H1 (cell line): ENCODE measurements around the gene OLAH. TPM values are rescaled to one million over a fixed set of nuclear protein-coding genes. Genes with fewer than 3 reads are reported as not detected.

Source experiments
- CEBPB ChIP-seq: IDR thresholded peaks from 2 replicates; pipeline ENCODE4 v1.6.1; 2012; ENCODE audit warnings: low read depth, low read length
- CHD7 ChIP-seq: fragments of 300-600 bp; sonication (generic); IDR thresholded peaks from 2 replicates; pipeline ENCODE4 v1.7.1; 2012; ENCODE audit warnings: low read length, moderate library complexity, mild to moderate bottlenecking, inconsistent platforms; ENCODE audit not compliant: insufficient replicate concordance
- CTBP2 ChIP-seq: IDR thresholded peaks from 2 replicates; pipeline ENCODE4 v1.7.0; 2011; ENCODE audit warnings: borderline replicate concordance, mild to moderate bottlenecking, moderate library complexity, mixed read lengths, low read length; ENCODE audit not compliant: insufficient read depth, insufficient read length
- FOSL1 ChIP-seq: IDR thresholded peaks from 2 replicates; pipeline ENCODE4 v1.6.1; 2011; ENCODE audit warnings: mild to moderate bottlenecking, low read depth, low read length, moderate library complexity; ENCODE audit not compliant: insufficient read depth
- GABPA ChIP-seq: IDR thresholded peaks from 2 replicates; pipeline ENCODE4 v1.6.1; 2011; ENCODE audit warnings: mild to moderate bottlenecking, low read length, moderate library complexity, borderline replicate concordance; ENCODE audit not compliant: insufficient read depth
- GTF2F1 ChIP-seq: IDR thresholded peaks from 2 replicates; pipeline ENCODE4 v1.6.1; 2012; ENCODE audit warnings: low read depth, low read length, improper control_type of control experiment, borderline replicate concordance
- KDM1A ChIP-seq: fragments of 200-600, 300-600 bp; sonication (generic); IDR thresholded peaks from 2 replicates; pipeline ENCODE4 v1.7.1; 2016; ENCODE audit warnings: mild to moderate bottlenecking, low read length, borderline replicate concordance
- KDM5A ChIP-seq: fragments of 200-600 bp; IDR thresholded peaks from 2 replicates; pipeline ENCODE4 v1.7.1; 2012; ENCODE audit warnings: mild to moderate bottlenecking, low read length, inconsistent platforms, mixed read lengths
- PHF8 ChIP-seq: fragments of 200-600 bp; sonication (generic); conservative IDR thresholded peaks from 2 replicates; pipeline ENCODE4 v1.7.1; 2012; ENCODE audit warnings: low read depth, mild to moderate bottlenecking, inconsistent platforms, low read length, moderate library complexity
- POLR2AphosphoS5 ChIP-seq: IDR thresholded peaks from 2 replicates; pipeline ENCODE4 v1.6.1; 2011; ENCODE audit warnings: low read depth, low read length
- RAD21 ChIP-seq, 2 experiments: IDR thresholded peaks in 1 of 2; conservative IDR thresholded peaks in 1 of 2; 2 replicates each; pipeline ENCODE4 v1.6.1; 2011; ENCODE audit warnings: low read depth in 2 of 2, low read length in 2 of 2, improper control_type of control experiment in 1 of 2, inconsistent platforms in 1 of 2, mild to moderate bottlenecking in 1 of 2, moderate library complexity in 1 of 2
- polyA plus RNA-seq, 7 experiments: library from polyadenylated mRNA; depleted of rRNA in 3 of 7; stranded (reverse) in 5 of 7; unstranded in 2 of 7; fragments of >200 nt in 5 of 7; fragments of 200-250 nt in 2 of 7; gene quantifications; 1 replicate in 5 of 7; 2 replicates in 1 of 7; 4 replicates in 1 of 7; pipeline versions ENCODE4 v1.2.1 to v1.2.3, GENCODE V29; 2011 to 2013; ENCODE audit warnings: missing spikeins in 2 of 7, mixed read lengths in 2 of 7
- total RNA-seq: library from RNA; stranded (reverse); fragmentation: NEBNext Ultra II Directional; extraction: Animal tissue kit (Norgen Biotek cat#: 25700); gene quantifications from 2 replicates; pipeline ENCODE4 v1.2.1, GENCODE V29; 2021

OLAH gene
- total and polyA plus RNA-seq, 2 of the 8 experiments (the other 6 are each of a cell fraction or from before 2014, with no cell fraction given): not detected

- TF ChIP-seq CHD7 (no peak), RAD21 (IDR thresholded peaks at IDR 0.05 in 1 of 2, conservative IDR thresholded peaks at IDR 0.05 in 1 of 2; ENCODE audit: low read depth in 2 of 2, low read length in 2 of 2) (no peak), POLR2AphosphoS5 (no peak), CEBPB (no peak), FOSL1 (no peak), GTF2F1 (no peak), KDM1A (no peak), KDM5A (no peak), GABPA (no peak), PHF8 (no peak), CTBP2 (no peak)
Observed at GRCh38 chr10:15037691-15038090, 6.1 kb upstream of the OLAH start (continued).
